BLaER1 (cell line): Measurements from ENCODE around the gene ABHD17C.
A peak's percentile ranks its signal among the peaks of the same experiment; 100 is the strongest.

Experiments
- H3K27ac ChIP-seq: shearing (Covaris generic); formaldehyde crosslinking; 2 replicates; pipeline ENCODE4 v1.8.1; 2022
- H3K27me3 ChIP-seq: shearing (Covaris generic); formaldehyde crosslinking; 2 replicates; pipeline ENCODE4 v1.8.1; 2022
- H3K36me3 ChIP-seq: shearing (Covaris generic); formaldehyde crosslinking; 2 replicates; pipeline ENCODE4 v1.8.1; 2022
- H3K4me1 ChIP-seq: shearing (Covaris generic); formaldehyde crosslinking; 2 replicates; pipeline ENCODE4 v1.8.1; 2022
- H3K4me2 ChIP-seq: shearing (Covaris generic); formaldehyde crosslinking; 2 replicates; pipeline ENCODE4 v1.8.1; 2022
- H3K4me3 ChIP-seq: shearing (Covaris generic); formaldehyde crosslinking; 2 replicates; pipeline ENCODE4 v1.8.1; 2022
- H3K9ac ChIP-seq: shearing (Covaris generic); formaldehyde crosslinking; 2 replicates; pipeline ENCODE4 v1.8.1; 2022
- H3K9me3 ChIP-seq: shearing (Covaris generic); formaldehyde crosslinking; 2 replicates; pipeline ENCODE4 v1.8.1; 2022
- H4K20me1 ChIP-seq: shearing (Covaris generic); formaldehyde crosslinking; 2 replicates; pipeline ENCODE4 v1.8.1; 2022
- Cebpa-rat ChIP-seq: shearing (Covaris generic); IDR thresholded peaks from 2 replicates; pipeline ENCODE4 v1.8.1; 2022

Gene ABHD17C

GRCh38 chr15:80779658-80780415, 84.7 kb downstream of the ABHD17C start:
- H3K9me3 ChIP-seq: peaks cover 11% of the 10 kb centered on the region; the same call in 1 of the 2 replicates
- H3K36me3 ChIP-seq: no peaks in the 10 kb centered on the region
- H4K20me1 ChIP-seq: peaks cover 20% of the 10 kb centered on the region; the same call in 1 of the 2 replicates
- H3K27me3 ChIP-seq: peaks cover 65% of the 10 kb centered on the region
- H3K27ac ChIP-seq: no peak overlapping the region
- H3K9ac ChIP-seq: no peak overlapping the region
- H3K4me1 ChIP-seq: peaks cover 17% of the 10 kb centered on the region; the same call in 1 of the 2 replicates
- peak overlapping the region; percentile 74 for H3K4me2 ChIP-seq
- no peak for TF ChIP-seq Cebpa-rat
- H3K4me3 ChIP-seq: peak overlapping the region; percentile 52

- no peak for TF ChIP-seq Cebpa-rat
- peaks cover 17% of the 10 kb centered on the region; the same call in 1 of the 2 replicates for H3K4me1 ChIP-seq
- H3K4me2 ChIP-seq: peak overlapping the region; percentile 74
- H3K27ac ChIP-seq: no peak overlapping the region
- H3K27me3 ChIP-seq: peaks cover 65% of the 10 kb centered on the region
- no peak overlapping the region for H3K9ac ChIP-seq
- H3K9me3 ChIP-seq: peaks cover 11% of the 10 kb centered on the region; the same call in 1 of the 2 replicates
- peaks cover 20% of the 10 kb centered on the region; the same call in 1 of the 2 replicates for H4K20me1 ChIP-seq
- peak overlapping the region; percentile 52 for H3K4me3 ChIP-seq
- no peaks in the 10 kb centered on the region for H3K36me3 ChIP-seq
Measured at GRCh38 chr15:80780416-80781221, 85.5 kb downstream of the ABHD17C start.

GRCh38 chr15:80783260-80783659, 88.2 kb downstream of the ABHD17C start:
- Histone ChIP-seq H3K9me3 (peaks cover 11% of the 10 kb centered on the region; the same call in 1 of the 2 replicates), H3K27me3 (peaks cover 48% of the 10 kb centered on the region), H3K27ac (no peak overlapping the region), H3K4me3 (no peak overlapping the region), H3K9ac (no peak overlapping the region), H4K20me1 (peaks cover 20% of the 10 kb centered on the region; the same call in 1 of the 2 replicates), H3K4me2 (no peak overlapping the region), H3K36me3 (no peaks in the 10 kb centered on the region), H3K4me1 (peaks cover 17% of the 10 kb centered on the region; the same call in 1 of the 2 replicates)
- TF ChIP-seq Cebpa-rat: no peak

GRCh38 chr15:80785335-80785734, 90.2 kb downstream of the ABHD17C start:
- Histone ChIP-seq H3K27ac (no peak overlapping the region), H3K36me3 (no peaks in the 10 kb centered on the region), H3K9me3 (no peaks in the 10 kb centered on the region), H3K9ac (no peak overlapping the region), H3K4me1 (peaks cover 13% of the 10 kb centered on the region), H3K27me3 (peaks cover 28% of the 10 kb centered on the region), H4K20me1 (peaks cover 1% of the 10 kb centered on the region; the same call in 1 of the 2 replicates), H3K4me2 (no peak overlapping the region), H3K4me3 (no peak overlapping the region)
- no peak for TF ChIP-seq Cebpa-rat

- H3K27me3 ChIP-seq: peaks cover 22% of the 10 kb centered on the region
- H3K4me3 ChIP-seq: no peak overlapping the region
- TF ChIP-seq Cebpa-rat: no peak
- H3K4me1 ChIP-seq: peaks cover 8% of the 10 kb centered on the region
- H3K4me2 ChIP-seq: no peak overlapping the region
- no peaks in the 10 kb centered on the region for H4K20me1 ChIP-seq
- no peak overlapping the region for H3K9ac ChIP-seq
- H3K9me3 ChIP-seq: no peaks in the 10 kb centered on the region
- H3K36me3 ChIP-seq: no peaks in the 10 kb centered on the region
- H3K27ac ChIP-seq: no peak overlapping the region
Measured at GRCh38 chr15:80785811-80786354, 90.8 kb downstream of the ABHD17C start.

- Histone ChIP-seq H3K4me3 (no peak overlapping the region), H3K4me2 (no peak overlapping the region), H4K20me1 (no peaks in the 10 kb centered on the region), H3K27ac (no peak overlapping the region), H3K36me3 (no peaks in the 10 kb centered on the region), H3K9ac (no peak overlapping the region), H3K4me1 (peaks cover 7% of the 10 kb centered on the region; the same call in 1 of the 2 replicates), H3K9me3 (no peaks in the 10 kb centered on the region), H3K27me3 (peaks cover 8% of the 10 kb centered on the region; the same call in 1 of the 2 replicates)
- TF ChIP-seq Cebpa-rat: no peak
Measured at GRCh38 chr15:80787316-80787715, 92.2 kb downstream of the ABHD17C start.

- no peak overlapping the region for H3K9ac ChIP-seq
- H3K36me3 ChIP-seq: no peaks in the 10 kb centered on the region
- peaks cover 7% of the 10 kb centered on the region; the same call in 1 of the 2 replicates for H3K4me1 ChIP-seq
- no peak for TF ChIP-seq Cebpa-rat
- H4K20me1 ChIP-seq: no peaks in the 10 kb centered on the region
- no peak overlapping the region for H3K4me3 ChIP-seq
- H3K27me3 ChIP-seq: no peaks in the 10 kb centered on the region
- H3K9me3 ChIP-seq: no peaks in the 10 kb centered on the region
- no peak overlapping the region for H3K27ac ChIP-seq
- H3K4me2 ChIP-seq: no peak overlapping the region
Measured at GRCh38 chr15:80788536-80788935, 93.4 kb downstream of the ABHD17C start.

- Histone ChIP-seq H3K4me3 (no peak overlapping the region), H3K27me3 (no peaks in the 10 kb centered on the region), H3K4me1 (peaks cover 7% of the 10 kb centered on the region; the same call in 1 of the 2 replicates), H3K9me3 (no peaks in the 10 kb centered on the region), H3K36me3 (no peaks in the 10 kb centered on the region), H3K9ac (no peak overlapping the region), H3K27ac (no peak overlapping the region), H3K4me2 (no peak overlapping the region), H4K20me1 (no peaks in the 10 kb centered on the region)
- TF ChIP-seq Cebpa-rat: no peak
Measured at GRCh38 chr15:80789296-80789695, 94.2 kb downstream of the ABHD17C start.

- no peaks in the 10 kb centered on the region for H3K9me3 ChIP-seq
- H3K4me1 ChIP-seq: peaks cover 7% of the 10 kb centered on the region; the same call in 1 of the 2 replicates
- H3K36me3 ChIP-seq: no peaks in the 10 kb centered on the region
- H3K9ac ChIP-seq: no peak overlapping the region
- H4K20me1 ChIP-seq: no peaks in the 10 kb centered on the region
- no peak for TF ChIP-seq Cebpa-rat
- H3K27ac ChIP-seq: no peak overlapping the region
- H3K27me3 ChIP-seq: no peaks in the 10 kb centered on the region
- no peak overlapping the region for H3K4me3 ChIP-seq
- peak overlapping the region; percentile 2; the same call in 1 of the 2 replicates for H3K4me2 ChIP-seq
Measured at GRCh38 chr15:80789796-80790195, 94.7 kb downstream of the ABHD17C start.
